Stimulated activated CD4-positive, alpha-beta T cell treated with anti-CD3 and anti-CD28 coated beads, Interleukin-2, amount 100 ng/mL, for 24 hours (primary cell): Measurements from ENCODE around the gene MAGEC2.

Source experiments
- DNase-seq, 2 donors: peaks; one replicate each; pipeline ENCODE4 v3.0.0-alpha.2; 2020

Gene MAGEC2, protein sequence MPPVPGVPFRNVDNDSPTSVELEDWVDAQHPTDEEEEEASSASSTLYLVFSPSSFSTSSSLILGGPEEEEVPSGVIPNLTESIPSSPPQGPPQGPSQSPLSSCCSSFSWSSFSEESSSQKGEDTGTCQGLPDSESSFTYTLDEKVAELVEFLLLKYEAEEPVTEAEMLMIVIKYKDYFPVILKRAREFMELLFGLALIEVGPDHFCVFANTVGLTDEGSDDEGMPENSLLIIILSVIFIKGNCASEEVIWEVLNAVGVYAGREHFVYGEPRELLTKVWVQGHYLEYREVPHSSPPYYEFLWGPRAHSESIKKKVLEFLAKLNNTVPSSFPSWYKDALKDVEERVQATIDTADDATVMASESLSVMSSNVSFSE

DNA sequence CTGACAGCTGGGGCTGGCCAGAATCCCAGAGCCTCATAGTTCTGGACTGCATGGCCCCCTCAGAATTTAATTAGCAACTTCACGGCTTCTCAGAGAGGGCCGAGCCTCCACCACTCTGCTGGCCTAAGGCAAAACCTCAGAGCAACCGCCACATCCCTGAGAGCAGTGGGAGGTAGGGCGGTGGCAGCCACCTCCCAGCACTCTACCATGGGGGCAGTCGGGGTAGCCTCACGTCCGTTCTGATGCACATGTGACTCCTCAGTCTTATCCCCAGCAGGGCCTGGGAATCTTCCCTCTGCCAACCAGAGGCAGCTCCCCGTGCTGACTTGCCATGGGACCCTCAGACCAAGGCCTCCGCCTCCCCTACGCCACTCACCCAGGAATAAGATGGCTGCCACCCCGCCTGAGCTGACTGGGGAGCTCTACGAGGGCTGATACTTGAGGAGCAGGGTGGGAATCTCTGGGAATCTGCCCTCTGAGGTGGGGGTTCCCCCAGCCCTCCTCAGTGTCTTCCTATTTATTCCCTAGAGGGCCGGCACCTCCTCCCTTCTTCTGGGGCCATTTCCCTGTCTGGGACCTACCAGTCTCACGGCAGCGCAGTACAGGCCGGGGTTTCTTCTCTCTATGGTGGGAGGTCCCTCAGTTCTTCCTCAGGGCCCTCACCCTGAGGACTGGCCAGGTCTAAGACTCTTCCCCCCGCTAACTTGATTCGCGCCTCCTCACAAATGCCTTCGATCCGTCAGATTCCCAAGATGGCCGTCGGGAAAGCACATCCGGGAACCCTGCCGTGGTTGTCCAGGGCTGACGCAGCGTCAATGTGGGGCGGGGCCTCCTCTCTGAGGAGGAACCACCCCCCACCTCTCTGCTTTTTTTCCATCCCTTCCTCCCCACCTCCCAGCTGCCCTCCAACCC lies at the start of gene MAGEC2:
Gene MAGEC2, minus strand, starts transcription at position 769 of the 912 bp plus-strand sequence. CDS start 1,303 bp downstream, outside the sequence.
- no peak for DNase-seq

DNA sequence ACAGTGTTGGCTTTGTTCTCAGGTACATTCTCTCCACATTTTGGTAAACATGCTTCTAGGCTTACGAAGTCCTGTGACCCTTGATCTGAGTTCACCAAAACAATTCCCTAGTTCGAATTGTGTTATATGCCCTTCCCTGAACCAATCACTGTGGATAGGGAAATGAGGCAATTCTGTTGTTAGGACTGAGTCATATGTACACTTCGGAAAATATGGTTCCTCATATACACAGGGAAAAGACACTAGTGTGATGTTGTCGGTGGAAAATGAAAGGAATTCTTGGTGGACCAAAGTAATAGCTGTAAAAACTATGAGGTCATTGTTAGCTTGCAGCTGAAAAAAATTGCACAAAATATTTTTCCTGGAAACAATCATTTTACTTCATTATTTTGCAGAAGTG lies 46.6 kb upstream of the MAGEC2 start:
- no peak for DNase-seq

DNA sequence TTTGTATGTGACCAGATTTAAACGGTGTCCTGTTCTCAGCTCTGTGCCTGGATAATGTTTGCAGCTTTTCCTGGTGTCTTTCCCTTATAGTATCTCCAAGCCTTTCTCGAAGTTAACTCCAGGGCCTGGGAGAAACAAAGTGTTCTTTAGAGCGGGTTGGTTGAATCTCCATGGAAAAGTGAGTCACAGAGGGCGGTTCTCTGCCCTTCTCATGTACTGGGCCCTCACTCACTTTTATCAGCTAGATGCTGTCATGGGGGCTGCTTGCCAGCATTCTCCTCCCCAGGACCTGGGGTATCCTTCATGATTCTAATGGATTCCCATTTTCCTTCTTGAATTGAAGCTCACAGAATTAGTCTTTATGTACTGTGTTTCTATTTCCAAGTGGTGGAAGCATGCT lies 46.1 kb upstream of the MAGEC2 start:
- no peak for DNase-seq

DNA sequence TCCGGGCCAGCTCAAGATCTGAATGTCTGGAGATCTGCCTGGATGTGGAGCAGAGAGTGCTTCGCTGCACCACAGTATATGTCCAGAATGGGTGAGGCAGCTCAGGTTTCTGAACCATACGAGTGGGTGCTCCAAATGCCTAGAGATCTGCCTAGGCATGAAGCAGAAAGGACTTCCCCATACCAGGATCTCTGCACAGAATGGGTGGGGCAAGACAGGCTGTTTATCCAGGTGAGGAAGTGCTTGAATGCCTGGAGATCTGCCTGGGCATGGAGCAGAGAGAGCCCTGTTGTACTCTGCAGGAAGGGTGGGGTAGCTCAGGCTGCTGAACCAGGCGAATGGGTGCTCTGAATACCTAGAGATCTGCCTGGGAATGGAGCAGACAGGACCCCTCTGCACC lies 45.4 kb upstream of the MAGEC2 start:
- DNase-seq: no peak

DNA sequence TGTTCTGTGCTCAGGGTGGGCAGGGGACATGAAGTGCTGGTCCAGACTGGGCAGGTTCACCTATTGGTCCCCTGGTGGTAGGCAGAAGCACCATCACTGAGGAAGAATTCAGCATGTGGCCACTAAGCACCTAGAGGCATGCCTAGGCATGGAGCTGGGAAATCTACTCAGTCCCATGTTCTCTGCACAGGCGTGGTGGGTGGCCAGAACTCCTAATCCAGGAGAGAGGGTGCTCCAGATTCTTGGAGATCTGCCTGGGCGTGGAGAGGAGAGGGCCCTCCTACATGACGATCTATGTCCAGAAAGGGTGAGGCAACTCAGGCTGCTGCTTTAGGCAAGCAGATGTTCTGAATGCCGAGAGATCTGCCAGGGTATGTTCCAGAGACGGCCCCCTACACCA lies 44.6 kb upstream of the MAGEC2 start:
- no peak for DNase-seq

DNA sequence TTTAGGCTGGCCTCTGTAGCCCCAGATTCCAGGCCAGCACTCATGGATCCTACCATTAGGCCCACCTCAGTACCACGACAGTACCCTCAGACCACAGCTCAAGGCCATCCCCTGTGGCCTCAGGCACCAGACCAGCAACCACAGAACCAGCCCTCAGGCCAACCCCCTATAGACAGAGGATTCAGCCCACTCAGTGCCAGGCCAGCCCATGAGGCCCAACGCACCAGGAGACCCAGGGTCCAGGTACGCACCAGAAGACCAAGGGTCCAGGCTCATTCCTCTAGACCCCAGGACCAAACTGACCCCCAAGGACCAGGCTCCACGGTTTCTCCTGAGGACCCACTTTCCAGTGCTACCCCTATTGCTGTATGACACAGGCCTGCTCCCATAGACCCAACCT lies 39.5 kb upstream of the MAGEC2 start:
- no peak for DNase-seq

DNA sequence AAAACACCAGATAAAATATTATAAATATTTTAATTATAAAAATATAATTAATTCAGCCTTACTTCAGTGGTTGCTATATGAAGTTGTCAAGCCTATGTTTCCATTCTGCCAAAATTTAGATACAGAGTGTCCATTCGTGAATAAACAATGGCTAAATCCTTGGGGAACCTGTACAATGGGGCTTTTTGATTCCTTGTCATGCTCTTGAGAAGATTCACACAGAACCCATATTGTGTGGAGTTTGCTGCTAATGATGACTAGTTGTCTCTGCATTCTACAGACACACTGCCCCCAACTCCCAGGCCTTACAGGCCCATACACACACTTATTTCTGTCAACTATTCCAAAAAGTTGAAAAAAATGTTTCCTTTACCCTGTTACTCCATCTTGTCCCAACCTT lies 33.4 kb upstream of the MAGEC2 start:
- no peak for DNase-seq

DNA sequence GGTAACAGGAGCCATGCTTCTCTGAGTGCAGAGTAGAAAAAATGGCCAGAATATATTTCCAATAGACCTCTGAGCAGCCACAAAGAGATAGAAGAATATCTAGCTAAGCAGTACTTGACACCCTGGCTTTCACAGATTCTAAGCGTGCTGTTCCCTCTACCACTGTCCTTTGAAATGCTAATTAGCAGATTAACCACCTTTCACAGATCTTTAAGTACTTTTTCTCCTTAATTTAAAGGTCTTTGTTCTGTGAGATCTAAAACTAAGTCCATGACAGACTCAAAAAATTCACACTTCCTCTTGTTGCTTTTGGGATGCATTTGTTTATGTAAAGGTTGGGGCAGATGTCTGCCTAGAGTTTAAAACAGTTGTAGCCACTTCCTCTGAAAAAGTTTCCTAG lies 28.3 kb upstream of the MAGEC2 start:
- no peak for DNase-seq

DNA sequence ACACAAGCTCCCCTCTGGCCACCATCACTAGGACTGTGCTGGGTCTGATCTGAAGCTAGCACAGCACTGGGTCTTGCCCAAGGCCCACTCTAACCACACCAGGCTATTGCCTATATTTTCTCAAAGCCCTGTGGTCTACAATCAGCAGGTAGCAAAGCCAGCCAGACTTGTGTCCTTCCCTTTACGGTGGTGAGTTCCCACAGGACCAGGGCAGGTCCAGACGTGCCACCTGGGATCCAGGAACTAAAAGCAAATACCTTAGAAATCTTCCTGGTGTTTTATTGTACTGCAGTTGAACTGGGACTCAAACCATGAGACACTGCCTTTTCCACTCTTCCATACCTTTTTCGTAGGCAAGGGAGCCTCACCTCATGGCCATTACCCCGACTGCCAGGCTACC lies 9.0 kb upstream of the MAGEC2 start:
- no peak for DNase-seq

DNA sequence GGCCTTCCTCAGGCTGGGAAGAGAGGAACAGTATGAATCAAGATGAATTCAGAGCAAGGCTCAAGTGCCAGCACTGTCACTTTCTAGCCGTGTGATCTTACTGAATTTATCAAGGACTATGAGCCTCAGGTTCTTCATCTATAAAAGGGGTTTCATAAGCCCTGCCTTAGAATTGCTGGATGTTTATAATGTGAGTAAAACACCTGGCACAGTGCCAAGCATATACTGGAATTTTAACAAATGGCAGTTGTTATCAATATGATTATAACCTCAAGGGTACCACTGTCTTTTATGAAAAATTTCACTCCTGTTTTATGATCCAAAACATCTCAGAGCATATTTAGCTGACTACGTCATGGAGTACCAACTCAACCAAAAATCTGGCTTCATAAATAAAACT lies 4.0 kb downstream of the MAGEC2 start:
- DNase-seq: no peak

DNA sequence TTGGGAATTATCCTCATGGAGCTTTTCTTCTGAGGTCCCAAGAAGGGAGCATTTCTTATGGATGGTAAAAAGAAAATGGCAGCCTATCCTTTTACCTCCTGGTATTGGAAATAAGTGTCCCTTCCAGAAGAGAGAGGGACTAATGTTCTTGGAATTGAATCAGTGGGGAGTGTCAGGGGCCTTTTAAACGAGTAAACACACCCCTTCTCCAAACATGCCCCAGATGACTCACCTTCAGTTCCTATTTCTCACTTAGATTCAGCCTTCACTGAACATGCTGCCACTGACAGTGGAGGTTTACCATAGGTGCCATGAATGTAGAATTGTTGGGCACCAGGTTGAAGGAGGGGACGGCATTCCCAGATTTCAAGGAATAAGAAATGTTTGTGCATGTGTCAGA lies 19.0 kb downstream of the MAGEC2 start:
- no peak for DNase-seq

DNA sequence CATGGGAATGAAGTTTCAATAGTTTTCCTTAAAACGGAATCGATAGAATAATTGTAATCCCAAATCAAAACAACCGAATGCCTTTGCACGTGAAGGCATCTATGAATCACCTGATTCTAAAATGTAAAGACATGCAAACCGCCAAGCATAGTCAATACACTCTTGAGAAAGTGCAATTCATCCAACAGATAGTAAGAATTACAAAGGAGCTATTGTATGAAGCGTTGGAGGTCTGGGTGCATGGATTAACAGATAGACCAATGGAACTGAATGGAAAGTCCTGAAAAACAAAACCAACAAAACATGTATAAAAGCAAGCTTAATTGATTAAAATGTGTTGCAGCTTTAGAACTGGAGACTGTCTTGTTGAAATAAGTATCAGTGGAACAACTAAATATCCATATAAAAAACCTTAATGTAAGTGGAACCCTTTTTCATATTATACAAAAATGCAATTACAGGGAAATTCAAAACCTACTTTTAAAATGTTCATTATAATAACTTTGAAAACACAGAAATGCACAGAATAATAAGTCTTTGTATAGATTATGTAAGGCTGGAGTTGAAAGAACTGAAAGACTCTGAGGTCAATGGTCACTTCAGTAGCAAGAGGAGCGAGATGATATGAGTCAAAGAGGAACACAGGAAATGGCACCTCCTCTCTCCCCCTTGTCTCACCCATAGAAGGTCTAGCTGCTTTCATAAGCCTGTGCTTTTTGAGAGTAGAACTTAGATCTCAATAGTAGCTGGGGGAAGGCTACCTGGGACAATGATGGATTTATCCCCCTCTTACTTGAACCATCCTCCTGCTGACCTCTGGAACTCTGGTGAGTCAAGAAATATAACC lies 20.1 kb downstream of the MAGEC2 start:
- no peak for DNase-seq

DNA sequence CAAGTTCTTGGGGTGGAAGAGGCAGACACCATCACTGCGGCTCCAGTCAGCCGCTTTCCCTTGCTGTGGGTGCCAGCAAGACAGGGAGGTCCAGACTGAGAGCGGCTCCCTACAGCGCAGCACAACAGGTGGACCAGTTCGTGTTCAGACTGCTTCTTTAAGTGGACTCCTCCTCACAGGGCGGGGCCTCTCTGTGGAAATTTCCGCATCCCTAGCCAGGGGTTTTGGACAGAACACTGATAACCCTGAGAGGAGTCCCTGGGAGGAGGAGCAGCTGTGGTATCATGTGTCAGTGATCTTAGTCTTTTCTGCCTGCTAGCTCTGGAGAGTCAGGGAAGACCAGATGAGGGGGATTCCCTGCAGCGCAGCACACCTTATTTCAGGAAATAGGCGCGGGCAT lies 48.5 kb downstream of the MAGEC2 start:
- no peak for DNase-seq
